Measurements from ENCODE around the gene VWA1. TPM values are rescaled to one million over a fixed set of nuclear protein-coding genes. Genes with fewer than 3 reads are reported as not detected.
"Not testable (repeated sequence)": the region's sequence is repeated elsewhere in the genome, so short reads cannot be mapped to it uniquely, and the experiment has no call there.

VWA1 gene
- total and polyA plus RNA-seq, 8 donors: 50.0 to 147 (median 72.5) TPM

DNA sequence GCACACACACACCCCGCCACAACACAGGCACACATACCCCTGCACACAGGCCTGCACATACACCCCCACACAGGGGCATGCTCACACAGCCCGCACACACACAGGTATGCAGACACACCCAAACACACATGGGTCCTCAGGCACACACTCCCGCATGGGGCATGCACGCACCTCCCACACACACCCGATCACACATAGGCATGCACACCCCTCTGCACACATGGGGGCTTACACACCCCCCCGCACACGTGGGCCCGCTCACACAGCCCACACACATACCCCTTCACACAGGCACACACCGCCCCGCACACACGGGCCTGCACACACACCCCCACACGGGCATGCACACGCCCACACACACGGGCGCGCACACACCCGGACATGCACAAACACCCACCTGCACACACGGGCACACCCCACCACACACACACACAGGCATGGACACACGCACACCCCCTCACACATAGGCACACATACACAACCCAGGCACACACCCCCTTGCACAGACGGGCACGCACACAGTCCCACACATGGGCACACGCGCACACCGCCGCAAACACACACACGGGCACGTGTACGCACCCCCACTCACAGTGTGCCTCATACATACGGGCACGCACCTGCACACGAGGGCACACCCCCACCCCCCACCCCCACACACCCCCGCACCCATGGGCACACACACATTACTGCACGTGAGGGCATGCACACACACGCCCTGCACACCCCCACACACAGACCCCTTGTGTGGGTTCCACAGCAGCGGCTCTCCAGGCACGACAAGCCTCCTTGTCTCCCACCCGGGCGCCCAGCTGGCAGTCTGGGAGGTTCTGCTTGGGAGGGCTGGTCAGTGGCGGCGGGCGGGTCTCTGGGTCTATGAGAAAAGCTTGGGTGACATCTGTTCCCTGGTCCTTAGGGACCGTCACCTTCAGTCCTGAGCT, 44.3 kb downstream of the VWA1 start:
- intact Hi-C loops (cut with DNase I): loop anchor here in 1 of 2 donors (5.0 kb wide), 1 partner anchor 37 kb away; no protein-coding TSS in a partner anchor
- no peaks in the 10 kb centered on the region for H3K27me3 ChIP-seq
- ATAC-seq: no peak
- no peak overlapping the region for H3K4me3 ChIP-seq
- no peaks in the 10 kb centered on the region for H3K4me1 ChIP-seq
- H3K9me3 ChIP-seq: no peaks in the 10 kb centered on the region
- H3K36me3 ChIP-seq: peaks cover 0 to 73% of the 10 kb centered on the region in 2 donors
- TF ChIP-seq, protein P1, sequence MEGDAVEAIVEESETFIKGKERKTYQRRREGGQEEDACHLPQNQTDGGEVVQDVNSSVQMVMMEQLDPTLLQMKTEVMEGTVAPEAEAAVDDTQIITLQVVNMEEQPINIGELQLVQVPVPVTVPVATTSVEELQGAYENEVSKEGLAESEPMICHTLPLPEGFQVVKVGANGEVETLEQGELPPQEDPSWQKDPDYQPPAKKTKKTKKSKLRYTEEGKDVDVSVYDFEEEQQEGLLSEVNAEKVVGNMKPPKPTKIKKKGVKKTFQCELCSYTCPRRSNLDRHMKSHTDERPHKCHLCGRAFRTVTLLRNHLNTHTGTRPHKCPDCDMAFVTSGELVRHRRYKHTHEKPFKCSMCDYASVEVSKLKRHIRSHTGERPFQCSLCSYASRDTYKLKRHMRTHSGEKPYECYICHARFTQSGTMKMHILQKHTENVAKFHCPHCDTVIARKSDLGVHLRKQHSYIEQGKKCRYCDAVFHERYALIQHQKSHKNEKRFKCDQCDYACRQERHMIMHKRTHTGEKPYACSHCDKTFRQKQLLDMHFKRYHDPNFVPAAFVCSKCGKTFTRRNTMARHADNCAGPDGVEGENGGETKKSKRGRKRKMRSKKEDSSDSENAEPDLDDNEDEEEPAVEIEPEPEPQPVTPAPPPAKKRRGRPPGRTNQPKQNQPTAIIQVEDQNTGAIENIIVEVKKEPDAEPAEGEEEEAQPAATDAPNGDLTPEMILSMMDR (IDR thresholded peaks at IDR 0.05): no peak
- no peak overlapping the region for H3K27ac ChIP-seq
- no peak for DNase-seq

DNA sequence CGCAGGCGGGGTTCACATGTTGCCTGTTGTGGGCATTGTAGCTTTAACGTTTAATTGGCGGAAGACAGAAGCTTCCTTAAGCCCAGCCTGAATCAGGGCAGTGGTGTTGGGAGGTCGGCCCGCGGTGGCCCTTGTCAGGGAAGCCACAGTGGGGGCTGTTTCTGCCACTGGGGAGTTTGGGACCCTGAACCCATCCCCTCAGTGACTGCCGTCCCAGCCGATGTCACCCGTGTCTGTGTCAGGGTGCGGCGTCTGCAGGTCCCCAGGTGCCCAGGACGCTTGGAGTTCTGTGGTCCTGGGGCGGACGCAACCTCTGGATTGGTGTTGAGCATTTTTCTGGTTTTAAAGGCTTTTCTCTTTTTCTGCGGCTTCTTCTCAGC, 45.0 kb downstream of the VWA1 start:
- H3K4me1 ChIP-seq; H3K9me3 ChIP-seq; intact Hi-C loops (cut with DNase I); ATAC-seq; H3K4me3 ChIP-seq; DNase-seq; H3K27me3 ChIP-seq; H3K27ac ChIP-seq: not testable (repeated sequence)
- peaks cover 0 to 80% of the 10 kb centered on the region in 2 donors for H3K36me3 ChIP-seq

DNA sequence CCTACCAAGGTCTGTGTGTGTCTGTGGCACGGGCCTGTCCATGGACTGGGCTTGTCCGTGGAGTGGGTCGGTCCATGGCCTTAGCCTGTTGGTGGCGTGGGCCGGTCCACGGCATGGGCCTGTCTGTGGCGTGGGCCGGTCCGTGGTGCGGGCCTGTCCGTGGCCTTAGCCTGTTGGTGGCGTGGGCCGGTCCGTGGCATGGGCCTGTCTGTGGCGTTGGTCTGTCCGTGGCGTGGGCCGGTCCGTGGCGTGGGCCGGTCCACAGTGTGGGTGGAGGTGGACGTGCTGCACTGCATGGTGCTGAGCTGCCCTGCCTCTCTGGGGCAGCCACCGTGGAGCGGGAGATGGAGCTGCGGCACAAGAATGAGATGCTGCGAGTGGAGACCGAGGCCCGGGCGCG, 46.3 kb downstream of the VWA1 start:
- H3K36me3 ChIP-seq: peaks cover 0 to 89% of the 10 kb centered on the region in 2 donors
- intact Hi-C loops (cut with DNase I); H3K4me3 ChIP-seq; H3K27me3 ChIP-seq; H3K9me3 ChIP-seq; DNase-seq; H3K27ac ChIP-seq; ATAC-seq; H3K4me1 ChIP-seq: not testable (repeated sequence)

DNA sequence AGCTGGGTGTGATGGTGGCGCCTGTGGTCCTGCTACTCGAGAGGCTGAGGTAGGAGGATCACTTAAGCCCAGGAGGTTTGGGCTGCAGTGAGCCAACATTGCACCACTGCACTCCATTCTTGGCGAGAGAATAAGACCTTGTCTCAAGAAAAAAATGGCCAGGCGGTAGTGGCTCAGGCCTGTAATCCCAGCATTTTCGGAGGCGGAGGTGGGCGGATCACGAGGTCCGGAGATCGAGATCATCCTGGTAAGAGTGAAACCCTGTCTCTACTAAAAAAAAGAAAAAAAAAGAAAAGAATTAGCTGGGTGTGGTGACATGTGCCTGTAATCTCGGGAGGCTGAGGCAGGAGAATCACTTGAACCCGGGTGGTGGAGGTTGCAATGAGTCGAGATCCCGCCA, 47.4 kb downstream of the VWA1 start:
- Histone ChIP-seq H3K27me3 (no peaks in the 10 kb centered on the region), H3K4me1 (no peaks in the 10 kb centered on the region), H3K36me3 (peaks cover 0 to 89% of the 10 kb centered on the region in 2 donors), H3K27ac (no peak overlapping the region), H3K9me3 (no peaks in the 10 kb centered on the region), H3K4me3 (no peak overlapping the region)
- intact Hi-C loops (cut with DNase I): no loop called here
- TF ChIP-seq, protein P1 (IDR thresholded peaks at IDR 0.05): no peak
- no peak for DNase-seq
- ATAC-seq: no peak

DNA sequence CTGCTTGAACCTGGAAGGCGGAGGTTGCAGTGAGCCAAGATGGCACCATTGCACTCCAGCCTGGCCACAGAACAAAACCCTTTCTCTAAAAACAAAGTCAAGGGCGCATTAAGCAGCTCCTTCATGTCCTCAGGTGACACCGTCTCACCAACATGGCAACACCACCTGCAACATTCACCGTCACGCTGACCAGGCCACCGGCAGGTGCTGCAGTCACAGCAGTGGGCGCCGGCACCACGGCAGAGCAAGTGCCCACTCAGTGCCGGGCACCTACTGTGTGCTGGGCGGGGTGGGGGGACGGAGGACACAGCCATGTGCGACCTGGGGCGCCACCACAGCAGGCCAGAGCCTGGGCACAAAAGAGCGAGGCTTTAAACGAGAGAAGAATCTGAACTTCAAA, 48.2 kb downstream of the VWA1 start:
- no peak overlapping the region for H3K27ac ChIP-seq
- no peaks in the 10 kb centered on the region for H3K27me3 ChIP-seq
- no peak for ATAC-seq
- no peaks in the 10 kb centered on the region for H3K9me3 ChIP-seq
- no peak for DNase-seq
- TF ChIP-seq, protein P1 (IDR thresholded peaks at IDR 0.05): no peak
- peaks cover 0 to 91% of the 10 kb centered on the region in 2 donors for H3K36me3 ChIP-seq
- no peaks in the 10 kb centered on the region for H3K4me1 ChIP-seq
- intact Hi-C loops (cut with DNase I): no loop called here
- no peak overlapping the region for H3K4me3 ChIP-seq

DNA sequence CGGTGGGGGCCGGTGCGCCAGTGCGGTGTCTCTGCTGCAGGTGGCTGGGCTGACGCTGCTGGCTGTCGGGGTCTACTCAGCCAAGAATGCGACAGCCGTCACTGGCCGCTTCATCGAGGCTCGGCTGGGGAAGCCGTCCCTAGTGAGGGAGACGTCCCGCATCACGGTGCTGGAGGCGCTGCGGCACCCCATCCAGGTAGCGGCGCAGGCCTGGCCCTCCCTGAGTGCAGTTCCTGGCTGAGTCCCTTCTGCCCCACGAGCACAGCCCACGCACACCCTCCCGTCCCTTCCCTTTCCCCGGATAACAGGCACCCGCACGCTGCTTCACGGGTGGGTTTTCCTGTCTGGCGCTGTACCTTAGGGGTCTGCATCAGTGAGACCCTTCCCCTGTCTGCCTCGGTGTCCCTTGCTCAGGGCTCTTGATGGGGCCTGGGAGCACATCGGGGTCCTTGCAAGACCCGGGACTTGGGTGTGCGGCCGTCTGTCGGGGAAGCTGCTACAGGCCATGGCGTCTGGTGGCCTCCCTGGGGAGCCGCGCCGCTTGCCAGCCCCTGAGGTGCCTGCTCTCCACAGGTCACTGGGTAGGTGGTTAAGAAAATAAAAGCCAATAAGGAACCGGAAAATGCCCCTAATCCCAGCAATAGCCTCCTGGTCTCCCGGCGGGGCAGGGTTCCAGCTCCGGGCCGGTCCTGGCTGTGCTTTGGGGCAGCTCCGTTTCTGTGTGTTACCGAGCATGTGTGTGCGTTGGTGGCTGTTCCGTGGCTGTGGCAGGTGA, 49.7 kb downstream of the VWA1 start:
- intact Hi-C loops (cut with DNase I); H3K27me3 ChIP-seq; H3K4me3 ChIP-seq; DNase-seq; H3K27ac ChIP-seq; H3K9me3 ChIP-seq; H3K4me1 ChIP-seq; ATAC-seq: not testable (repeated sequence)
- peaks cover 0 to 93% of the 10 kb centered on the region in 2 donors for H3K36me3 ChIP-seq

DNA sequence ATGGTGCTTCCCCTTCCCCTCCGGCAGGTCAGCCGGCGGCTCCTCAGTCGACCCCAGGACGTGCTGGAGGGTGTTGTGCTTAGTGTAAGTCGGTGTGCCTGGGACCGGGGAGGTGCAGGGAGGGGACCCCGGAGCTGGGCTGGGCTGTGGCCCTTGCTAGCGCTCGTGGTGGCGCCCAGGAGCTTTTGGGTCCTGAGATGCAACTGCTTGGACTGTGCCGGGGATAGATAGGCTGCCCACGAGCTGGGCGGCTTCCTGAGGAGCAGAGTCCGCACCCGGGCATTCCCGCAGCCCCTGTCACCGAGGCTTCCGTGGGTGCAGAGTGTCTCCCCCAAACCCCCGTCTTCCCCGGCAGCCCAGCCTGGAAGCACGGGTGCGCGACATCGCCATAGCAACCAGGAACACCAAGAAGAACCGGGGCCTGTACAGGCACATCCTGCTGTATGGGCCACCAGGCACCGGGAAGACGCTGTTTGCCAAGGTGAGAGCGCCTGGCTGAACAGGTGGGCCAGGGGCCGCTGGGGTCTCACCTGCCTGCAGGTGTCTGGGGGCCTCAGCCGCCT, 50.3 kb downstream of the VWA1 start:
- H3K27ac ChIP-seq; intact Hi-C loops (cut with DNase I); DNase-seq; H3K4me1 ChIP-seq; H3K27me3 ChIP-seq; H3K4me3 ChIP-seq; ATAC-seq; H3K9me3 ChIP-seq: not testable (repeated sequence)
- H3K36me3 ChIP-seq: peaks cover 0 to 93% of the 10 kb centered on the region in 2 donors

Data from left lung (tissue), 10 donors.